Neural cell (in vitro differentiated cells): Measurements from ENCODE around the gene CBFA2T3.

ENCODE experiments used
- EZH2 ChIP-seq: fragments of 200-600, 300-800 bp; shearing (Covaris generic), sonication (generic); IDR thresholded peaks from 2 replicates; pipeline ENCODE4 v1.6.1; 2014; ENCODE audit warnings: antibody characterized with exemption, low read length, borderline replicate concordance, mild to moderate bottlenecking; ENCODE audit not compliant: insufficient read depth, poor library complexity, severe bottlenecking
- RAD21 ChIP-seq: fragments of 450-650 bp; conservative IDR thresholded peaks from 2 replicates; pipeline ENCODE4 v1.6.1; 2014; ENCODE audit warnings: antibody characterized with exemption, mild to moderate bottlenecking, moderate library complexity
- TF ChIP-seq, protein P1 (sequence below): fragments of 450-650 bp; IDR thresholded peaks from 2 replicates; pipeline ENCODE4 v1.5.1; 2014; ENCODE audit warnings: antibody characterized with exemption, mild to moderate bottlenecking, moderate library complexity; ENCODE audit not compliant: poor library complexity, severe bottlenecking
- TF ChIP-seq, protein P2 (sequence below): IDR thresholded peaks from 2 replicates; pipeline ENCODE4 v1.6.1; 2012; ENCODE audit warnings: borderline replicate concordance

DNA sequence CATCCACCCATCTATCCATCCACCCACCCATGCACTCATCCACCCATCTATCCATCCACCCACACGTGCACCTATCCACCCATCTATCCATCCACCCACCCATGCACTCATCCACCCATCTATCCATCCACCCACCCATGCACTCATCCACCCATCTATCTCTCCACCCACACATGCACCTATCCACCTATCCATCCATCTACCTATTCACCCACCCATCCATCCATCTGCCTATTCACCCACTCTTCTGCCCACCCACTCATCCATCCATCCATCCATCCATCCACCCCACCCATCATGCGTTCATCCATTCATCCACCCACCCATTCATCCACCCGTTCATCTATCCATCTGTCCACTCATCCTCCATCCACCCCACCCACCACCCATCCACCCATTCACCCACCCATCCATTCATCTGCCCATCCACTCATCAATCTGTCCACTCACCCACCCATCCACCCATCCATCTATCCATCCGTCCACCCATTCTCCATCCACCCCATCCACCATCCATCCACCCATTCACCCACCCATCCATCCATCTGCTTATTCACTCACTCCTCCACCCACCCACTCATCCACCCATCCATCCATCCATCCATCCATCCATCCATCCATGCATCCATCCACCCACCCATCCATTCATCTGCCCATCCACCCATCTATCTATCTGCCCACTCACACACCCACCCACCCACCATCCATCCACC lies 35.1 kb upstream of the CBFA2T3 start:
- TF ChIP-seq, protein P1, sequence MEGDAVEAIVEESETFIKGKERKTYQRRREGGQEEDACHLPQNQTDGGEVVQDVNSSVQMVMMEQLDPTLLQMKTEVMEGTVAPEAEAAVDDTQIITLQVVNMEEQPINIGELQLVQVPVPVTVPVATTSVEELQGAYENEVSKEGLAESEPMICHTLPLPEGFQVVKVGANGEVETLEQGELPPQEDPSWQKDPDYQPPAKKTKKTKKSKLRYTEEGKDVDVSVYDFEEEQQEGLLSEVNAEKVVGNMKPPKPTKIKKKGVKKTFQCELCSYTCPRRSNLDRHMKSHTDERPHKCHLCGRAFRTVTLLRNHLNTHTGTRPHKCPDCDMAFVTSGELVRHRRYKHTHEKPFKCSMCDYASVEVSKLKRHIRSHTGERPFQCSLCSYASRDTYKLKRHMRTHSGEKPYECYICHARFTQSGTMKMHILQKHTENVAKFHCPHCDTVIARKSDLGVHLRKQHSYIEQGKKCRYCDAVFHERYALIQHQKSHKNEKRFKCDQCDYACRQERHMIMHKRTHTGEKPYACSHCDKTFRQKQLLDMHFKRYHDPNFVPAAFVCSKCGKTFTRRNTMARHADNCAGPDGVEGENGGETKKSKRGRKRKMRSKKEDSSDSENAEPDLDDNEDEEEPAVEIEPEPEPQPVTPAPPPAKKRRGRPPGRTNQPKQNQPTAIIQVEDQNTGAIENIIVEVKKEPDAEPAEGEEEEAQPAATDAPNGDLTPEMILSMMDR = no peak
- TF ChIP-seq EZH2 (no peak), RAD21 (no peak)
- TF ChIP-seq, protein P2, sequence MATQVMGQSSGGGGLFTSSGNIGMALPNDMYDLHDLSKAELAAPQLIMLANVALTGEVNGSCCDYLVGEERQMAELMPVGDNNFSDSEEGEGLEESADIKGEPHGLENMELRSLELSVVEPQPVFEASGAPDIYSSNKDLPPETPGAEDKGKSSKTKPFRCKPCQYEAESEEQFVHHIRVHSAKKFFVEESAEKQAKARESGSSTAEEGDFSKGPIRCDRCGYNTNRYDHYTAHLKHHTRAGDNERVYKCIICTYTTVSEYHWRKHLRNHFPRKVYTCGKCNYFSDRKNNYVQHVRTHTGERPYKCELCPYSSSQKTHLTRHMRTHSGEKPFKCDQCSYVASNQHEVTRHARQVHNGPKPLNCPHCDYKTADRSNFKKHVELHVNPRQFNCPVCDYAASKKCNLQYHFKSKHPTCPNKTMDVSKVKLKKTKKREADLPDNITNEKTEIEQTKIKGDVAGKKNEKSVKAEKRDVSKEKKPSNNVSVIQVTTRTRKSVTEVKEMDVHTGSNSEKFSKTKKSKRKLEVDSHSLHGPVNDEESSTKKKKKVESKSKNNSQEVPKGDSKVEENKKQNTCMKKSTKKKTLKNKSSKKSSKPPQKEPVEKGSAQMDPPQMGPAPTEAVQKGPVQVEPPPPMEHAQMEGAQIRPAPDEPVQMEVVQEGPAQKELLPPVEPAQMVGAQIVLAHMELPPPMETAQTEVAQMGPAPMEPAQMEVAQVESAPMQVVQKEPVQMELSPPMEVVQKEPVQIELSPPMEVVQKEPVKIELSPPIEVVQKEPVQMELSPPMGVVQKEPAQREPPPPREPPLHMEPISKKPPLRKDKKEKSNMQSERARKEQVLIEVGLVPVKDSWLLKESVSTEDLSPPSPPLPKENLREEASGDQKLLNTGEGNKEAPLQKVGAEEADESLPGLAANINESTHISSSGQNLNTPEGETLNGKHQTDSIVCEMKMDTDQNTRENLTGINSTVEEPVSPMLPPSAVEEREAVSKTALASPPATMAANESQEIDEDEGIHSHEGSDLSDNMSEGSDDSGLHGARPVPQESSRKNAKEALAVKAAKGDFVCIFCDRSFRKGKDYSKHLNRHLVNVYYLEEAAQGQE = no peak
